ENCODE measurements around the gene PLIN4. TPM values are rescaled to one million over a fixed set of nuclear protein-coding genes. Genes with fewer than 3 reads are reported as not detected.
A peak's percentile ranks its signal among the peaks of the same experiment; 100 is the strongest.

PLIN4 gene
- total and polyA plus RNA-seq, 2 donors (not counting 1 experiment from before 2014, with no cell fraction given) = 0.07 to 5.3 TPM

DNA sequence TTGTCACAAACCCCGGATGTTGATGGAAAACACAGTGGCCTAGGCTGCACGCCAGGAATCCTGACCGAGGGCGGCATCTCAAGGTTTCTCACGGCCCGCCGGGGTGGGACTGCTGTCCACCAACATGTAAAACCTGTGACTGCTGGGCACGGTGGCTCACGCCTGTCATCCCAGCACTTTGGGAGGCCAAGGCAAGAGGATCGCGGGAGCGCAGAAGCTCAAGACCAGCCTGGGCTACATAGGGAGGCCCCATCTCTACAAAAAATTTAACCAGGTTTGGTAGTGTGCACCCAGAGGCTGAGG, 11.2 kb downstream of the PLIN4 start:
- Histone ChIP-seq H3K4me3 (replicated peaks in 1 of 4; ENCODE audit: control extremely low read depth in 1 of 4, insufficient read depth in 1 of 4, low read depth in 3 of 4, low read length in 4 of 4) (no peak overlapping the region), H3K4me1 (ENCODE audit: control insufficient read depth, extremely low read depth, insufficient read depth, low read length) (peaks cover 5% of the 10 kb centered on the region), H4K20me1 (ENCODE audit: control insufficient read depth, extremely low read depth, insufficient read depth, low read length) (no peaks in the 10 kb centered on the region), H3K36me3 (ENCODE audit: control insufficient read depth, insufficient read depth, low read length) (peaks cover 8% of the 10 kb centered on the region), H3K27me3 (ENCODE audit: control insufficient read depth, insufficient read depth, low read length) (no peaks in the 10 kb centered on the region), H3K9ac (ENCODE audit: insufficient read depth, low read length) (no peak overlapping the region), H3K27ac (ENCODE audit: insufficient read depth, low read length) (no peak overlapping the region), H3K4me2 (ENCODE audit: extremely low read depth, insufficient read depth, low read length) (no peak overlapping the region), H2AFZ (ENCODE audit: low read length) (no peak overlapping the region), H3K79me2 (ENCODE audit: control insufficient read depth, insufficient read depth, low read length) (no peaks in the 10 kb centered on the region), H3K9me3 (ENCODE audit: control insufficient read depth, insufficient read depth, low read depth, low read length) (no peaks in the 10 kb centered on the region)
- TF ChIP-seq EZH2 (IDR thresholded peaks at IDR 0.05; ENCODE audit: low read length, missing control alignments) = no peak
- TF ChIP-seq, protein P1, sequence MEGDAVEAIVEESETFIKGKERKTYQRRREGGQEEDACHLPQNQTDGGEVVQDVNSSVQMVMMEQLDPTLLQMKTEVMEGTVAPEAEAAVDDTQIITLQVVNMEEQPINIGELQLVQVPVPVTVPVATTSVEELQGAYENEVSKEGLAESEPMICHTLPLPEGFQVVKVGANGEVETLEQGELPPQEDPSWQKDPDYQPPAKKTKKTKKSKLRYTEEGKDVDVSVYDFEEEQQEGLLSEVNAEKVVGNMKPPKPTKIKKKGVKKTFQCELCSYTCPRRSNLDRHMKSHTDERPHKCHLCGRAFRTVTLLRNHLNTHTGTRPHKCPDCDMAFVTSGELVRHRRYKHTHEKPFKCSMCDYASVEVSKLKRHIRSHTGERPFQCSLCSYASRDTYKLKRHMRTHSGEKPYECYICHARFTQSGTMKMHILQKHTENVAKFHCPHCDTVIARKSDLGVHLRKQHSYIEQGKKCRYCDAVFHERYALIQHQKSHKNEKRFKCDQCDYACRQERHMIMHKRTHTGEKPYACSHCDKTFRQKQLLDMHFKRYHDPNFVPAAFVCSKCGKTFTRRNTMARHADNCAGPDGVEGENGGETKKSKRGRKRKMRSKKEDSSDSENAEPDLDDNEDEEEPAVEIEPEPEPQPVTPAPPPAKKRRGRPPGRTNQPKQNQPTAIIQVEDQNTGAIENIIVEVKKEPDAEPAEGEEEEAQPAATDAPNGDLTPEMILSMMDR (conservative IDR thresholded peaks at IDR 0.05 in 1 of 2, IDR thresholded peaks at IDR 0.05 in 1 of 2; ENCODE audit: low read depth in 1 of 2, low read length in 2 of 2) = no peak
- no peak for DNase-seq (ENCODE audit: low read depth in 2 of 2)

DNA sequence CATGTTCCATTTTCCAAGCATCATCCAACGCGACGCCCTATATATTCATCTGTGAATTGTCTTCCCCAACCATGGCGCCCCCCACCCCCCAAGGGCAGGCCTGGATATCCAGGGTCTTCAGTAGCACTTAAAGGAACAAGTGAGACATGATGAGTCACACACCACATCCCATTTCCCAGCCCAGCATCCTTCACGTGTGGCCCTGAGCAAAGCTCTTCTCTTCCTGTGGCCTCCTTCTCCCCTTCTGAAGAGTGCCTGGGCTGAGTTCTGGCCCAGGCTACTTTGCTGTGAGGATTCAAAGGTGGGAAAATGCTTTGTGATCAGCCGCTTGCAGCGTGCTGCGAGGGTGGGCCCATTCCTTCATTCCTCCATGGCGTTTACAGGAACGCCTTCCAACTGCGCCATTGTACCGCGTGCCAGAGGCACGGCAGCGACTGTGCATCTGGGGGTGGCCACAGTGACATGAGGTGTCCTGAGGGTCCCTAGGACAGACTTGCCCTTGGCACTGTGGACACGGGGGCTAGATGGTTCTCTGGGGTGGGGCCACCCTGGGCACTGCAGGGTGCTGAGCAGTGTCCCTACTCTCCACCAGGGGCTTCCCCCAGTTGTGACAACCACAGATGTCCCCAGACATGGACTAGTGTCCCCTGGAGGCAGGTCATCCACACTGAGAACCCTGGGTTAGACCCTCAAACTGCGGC, 11.7 kb downstream of the PLIN4 start:
- Histone ChIP-seq H3K79me2 (ENCODE audit: control insufficient read depth, insufficient read depth, low read length) (no peaks in the 10 kb centered on the region), H3K4me1 (ENCODE audit: control insufficient read depth, extremely low read depth, insufficient read depth, low read length) (peaks cover 5% of the 10 kb centered on the region), H3K36me3 (ENCODE audit: control insufficient read depth, insufficient read depth, low read length) (peaks cover 8% of the 10 kb centered on the region), H3K4me2 (ENCODE audit: extremely low read depth, insufficient read depth, low read length) (no peak overlapping the region), H3K4me3 (replicated peaks in 1 of 4; ENCODE audit: control extremely low read depth in 1 of 4, insufficient read depth in 1 of 4, low read depth in 3 of 4, low read length in 4 of 4) (no peak overlapping the region), H4K20me1 (ENCODE audit: control insufficient read depth, extremely low read depth, insufficient read depth, low read length) (no peaks in the 10 kb centered on the region), H3K27ac (ENCODE audit: insufficient read depth, low read length) (no peak overlapping the region), H3K27me3 (ENCODE audit: control insufficient read depth, insufficient read depth, low read length) (no peaks in the 10 kb centered on the region), H3K9me3 (ENCODE audit: control insufficient read depth, insufficient read depth, low read depth, low read length) (no peaks in the 10 kb centered on the region), H3K9ac (ENCODE audit: insufficient read depth, low read length) (no peak overlapping the region), H2AFZ (ENCODE audit: low read length) (no peak overlapping the region)
- TF ChIP-seq, protein P1 (conservative IDR thresholded peaks at IDR 0.05 in 1 of 2, IDR thresholded peaks at IDR 0.05 in 1 of 2; ENCODE audit: low read depth in 1 of 2, low read length in 2 of 2) = no peak
- TF ChIP-seq EZH2 (IDR thresholded peaks at IDR 0.05; ENCODE audit: low read length, missing control alignments) = no peak
- peak; percentile 44 to 72 for DNase-seq (ENCODE audit: low read depth in 2 of 2)

DNA sequence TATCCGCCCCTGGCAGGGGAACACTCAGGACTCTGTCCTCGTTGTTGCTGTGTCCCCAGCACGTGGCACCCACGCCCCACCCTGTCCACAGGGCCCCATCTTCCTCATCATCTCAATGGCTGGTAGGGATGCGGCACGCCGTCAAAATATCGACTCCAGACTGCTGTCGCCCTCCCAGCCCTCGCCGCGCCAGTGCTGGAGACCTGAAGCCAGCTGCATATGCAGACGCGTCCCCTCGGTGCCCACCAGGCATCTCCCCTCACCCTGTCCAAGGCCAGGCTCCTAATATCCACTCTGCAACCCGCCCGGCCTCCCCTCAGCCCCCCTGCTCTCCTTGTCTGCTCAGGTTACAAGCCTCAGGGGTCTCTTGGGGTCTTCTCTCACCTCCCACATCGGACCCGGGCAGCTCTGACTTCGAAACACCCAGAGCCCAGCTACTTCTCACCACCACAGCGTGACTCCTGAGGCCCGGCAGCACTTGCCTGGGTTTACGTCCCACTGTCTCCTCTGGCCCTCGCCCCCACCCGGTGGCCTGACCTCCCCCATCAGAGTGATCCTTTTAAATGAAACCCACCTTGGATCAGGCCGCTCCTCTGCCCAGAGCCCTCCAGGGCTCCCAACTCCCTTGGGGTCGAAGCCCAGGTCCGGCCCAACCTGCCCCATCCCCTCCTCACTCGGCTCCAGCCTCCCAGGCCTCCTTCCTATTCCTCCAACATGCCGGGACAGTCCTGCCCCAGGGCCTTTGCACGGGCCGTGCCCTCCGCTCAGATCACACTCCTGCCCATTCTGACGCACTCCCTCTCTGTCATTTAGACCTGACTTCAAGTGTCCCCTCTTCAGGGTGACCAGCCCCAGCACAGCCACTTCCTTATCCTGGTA, 12.5 kb downstream of the PLIN4 start:
- Histone ChIP-seq H3K4me3 (replicated peaks in 1 of 4; ENCODE audit: control extremely low read depth in 1 of 4, insufficient read depth in 1 of 4, low read depth in 3 of 4, low read length in 4 of 4) (no peak overlapping the region), H3K27ac (ENCODE audit: insufficient read depth, low read length) (no peak overlapping the region), H3K9me3 (ENCODE audit: control insufficient read depth, insufficient read depth, low read depth, low read length) (no peaks in the 10 kb centered on the region), H3K4me2 (ENCODE audit: extremely low read depth, insufficient read depth, low read length) (no peak overlapping the region), H2AFZ (ENCODE audit: low read length) (no peak overlapping the region), H3K27me3 (ENCODE audit: control insufficient read depth, insufficient read depth, low read length) (no peaks in the 10 kb centered on the region), H3K9ac (ENCODE audit: insufficient read depth, low read length) (no peak overlapping the region), H3K4me1 (ENCODE audit: control insufficient read depth, extremely low read depth, insufficient read depth, low read length) (peaks cover 5% of the 10 kb centered on the region), H4K20me1 (ENCODE audit: control insufficient read depth, extremely low read depth, insufficient read depth, low read length) (no peaks in the 10 kb centered on the region), H3K79me2 (ENCODE audit: control insufficient read depth, insufficient read depth, low read length) (no peaks in the 10 kb centered on the region), H3K36me3 (ENCODE audit: control insufficient read depth, insufficient read depth, low read length) (peaks cover 11% of the 10 kb centered on the region)
- TF ChIP-seq EZH2 (IDR thresholded peaks at IDR 0.05; ENCODE audit: low read length, missing control alignments) = no peak
- TF ChIP-seq, protein P1 (conservative IDR thresholded peaks at IDR 0.05 in 1 of 2, IDR thresholded peaks at IDR 0.05 in 1 of 2; ENCODE audit: low read depth in 1 of 2, low read length in 2 of 2) = no peak
- DNase-seq (ENCODE audit: low read depth in 2 of 2) = no peak
